Measurements from ENCODE around the gene SPATA32.

SPATA32 gene

GRCh38 chr17:45246338-45246737 is 15.6 kb downstream of the SPATA32 start:
- DNase-seq (ENCODE audit: low spot score): no peak

GRCh38 chr17:45244725-45245656 is 16.9 kb downstream of the SPATA32 start:
- no peak for DNase-seq (ENCODE audit: low spot score)

GRCh38 chr17:45243750-45244149 is 18.1 kb downstream of the SPATA32 start:
- DNase-seq (ENCODE audit: low spot score): no peak

- DNase-seq (ENCODE audit: low spot score): no peak
Observed at GRCh38 chr17:45242029-45242414, 19.9 kb downstream of the SPATA32 start.

GRCh38 chr17:45241328-45242028 is 20.4 kb downstream of the SPATA32 start:
- no peak for DNase-seq (ENCODE audit: low spot score)

GRCh38 chr17:45240905-45241327 is 21.0 kb downstream of the SPATA32 start:
- DNase-seq (ENCODE audit: low spot score): no peak

GRCh38 chr17:45238155-45238774 is 23.6 kb downstream of the SPATA32 start:
- no peak for DNase-seq (ENCODE audit: low spot score)

GRCh38 chr17:45237686-45238085 is 24.2 kb downstream of the SPATA32 start:
- DNase-seq (ENCODE audit: low spot score): no peak

- no peak for DNase-seq (ENCODE audit: low spot score)
Observed at GRCh38 chr17:45236282-45236606, 25.6 kb downstream of the SPATA32 start.

GRCh38 chr17:45235416-45236281 is 26.2 kb downstream of the SPATA32 start:
- peak; percentile 59 for DNase-seq (ENCODE audit: low spot score)

- peak; percentile 19 for DNase-seq (ENCODE audit: low spot score)
Observed at GRCh38 chr17:45234641-45235415, 27.1 kb downstream of the SPATA32 start.

GRCh38 chr17:45233423-45233924 is 28.4 kb downstream of the SPATA32 start:
- no peak for DNase-seq (ENCODE audit: low spot score)

GRCh38 chr17:45232514-45233422 is 29.1 kb downstream of the SPATA32 start:
- no peak for DNase-seq (ENCODE audit: low spot score)

GRCh38 chr17:45231481-45232116 is 30.3 kb downstream of the SPATA32 start:
- peak; percentile 15 for DNase-seq (ENCODE audit: low spot score)

- DNase-seq (ENCODE audit: low spot score): no peak
Observed at GRCh38 chr17:45230787-45231480, 31.0 kb downstream of the SPATA32 start.

- no peak for DNase-seq (ENCODE audit: low spot score)
Observed at GRCh38 chr17:45230410-45230786, 31.5 kb downstream of the SPATA32 start.

- no peak for DNase-seq (ENCODE audit: low spot score)
Observed at GRCh38 chr17:45229681-45230409, 32.0 kb downstream of the SPATA32 start.
